Upper lobe of right lung (tissue), 1 donor: Measurements from ENCODE around the gene FBXW9. TPM values are rescaled to one million over a fixed set of nuclear protein-coding genes. Genes with fewer than 3 reads are reported as not detected.
A peak's percentile ranks its signal among the peaks of the same experiment; 100 is the strongest.

ENCODE experiments used
- ATAC-seq: fragments of 200-7000 bp; cut with Tn5 transposase; one replicate; pipeline ENCODE4 v1.9.1; 2020; ENCODE audit warnings: mild to moderate bottlenecking, moderate library complexity
- DNase-seq: peaks from one replicate; pipeline ENCODE4 v3.0.0-alpha.2; 2020
- H3K27ac ChIP-seq: fragments of 200-600 bp; one replicate; pipeline ENCODE4 v1.8.0; 2022
- H3K27me3 ChIP-seq: fragments of 200-600 bp; one replicate; pipeline ENCODE4 v1.8.0; 2022; ENCODE audit warnings: mild to moderate bottlenecking
- H3K36me3 ChIP-seq: fragments of 200-600 bp; one replicate; pipeline ENCODE4 v1.8.0; 2022
- H3K4me1 ChIP-seq: fragments of 200-600 bp; one replicate; pipeline ENCODE4 v1.8.0; 2022
- H3K4me3 ChIP-seq: fragments of 200-600 bp; one replicate; pipeline ENCODE4 v1.8.0; 2022; ENCODE audit warnings: mild to moderate bottlenecking
- H3K9me3 ChIP-seq: fragments of 200-600 bp; one replicate; pipeline ENCODE4 v1.8.0; 2022
- intact Hi-C: fragments of 100-400 bp; cut with DNase I; formaldehyde crosslinking; loops from one replicate; pipeline ENCODE4 v1.11.0; 2022
- total RNA-seq: library from RNA; stranded (reverse); fragmentation: NEBNext Ultra II Directional; extraction: Animal tissue kit (Norgen Biotek cat#: 25700); gene quantifications from one replicate; pipeline ENCODE4 v1.2.1, GENCODE V29; 2021
- TF ChIP-seq, protein P1 (sequence below): fragments of 200-600 bp; IDR thresholded peaks from one replicate; pipeline ENCODE4 v1.8.0; 2022; ENCODE audit warnings: antibody characterized with exemption
- donor health status: DM: no; HTN: yes; CAD: no; lungs with severe emphysema.

The FBXW9 gene
- total RNA-seq, 1 donor from 2014 or later: 4.3 TPM

DNA sequence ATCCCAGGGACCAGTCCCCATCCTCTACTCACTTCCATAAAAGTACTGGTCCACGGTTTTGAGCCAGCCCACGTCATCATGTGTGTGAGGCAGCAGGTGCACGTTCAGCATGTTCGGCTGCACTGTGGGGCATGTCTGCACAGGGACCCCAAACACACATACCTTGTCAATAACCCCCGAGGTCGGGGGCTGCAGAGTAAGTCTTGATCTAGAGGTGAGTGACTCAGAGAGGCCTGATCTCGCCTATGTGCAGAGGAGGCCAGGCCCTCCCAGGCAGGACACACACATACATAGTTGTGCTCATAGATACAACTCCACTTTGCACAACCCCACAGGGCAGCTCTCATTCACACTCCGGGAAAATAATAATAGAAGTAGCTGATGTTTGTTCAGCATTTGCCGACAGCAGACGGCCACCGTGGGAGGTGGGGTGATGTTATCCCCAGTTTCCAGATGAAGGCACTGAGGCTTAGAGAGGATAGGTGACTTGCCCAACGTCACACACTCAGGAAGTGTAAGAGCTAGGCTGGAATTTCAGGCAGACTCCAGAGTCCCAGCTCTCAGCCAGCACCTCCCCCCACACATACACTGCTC lies 30.7 kb downstream of the FBXW9 start:
- Histone ChIP-seq H3K4me3 (peak overlapping the region; percentile 65), H3K27ac (peak overlapping the region; percentile 70), H3K4me1 (peaks cover 33% of the 10 kb centered on the region), H3K27me3 (no peaks in the 10 kb centered on the region), H3K9me3 (no peaks in the 10 kb centered on the region), H3K36me3 (peaks cover 42% of the 10 kb centered on the region)
- DNase-seq (no peak), ATAC-seq (peak; percentile 2)
- intact Hi-C loops: no loop called here
- TF ChIP-seq, protein P1, sequence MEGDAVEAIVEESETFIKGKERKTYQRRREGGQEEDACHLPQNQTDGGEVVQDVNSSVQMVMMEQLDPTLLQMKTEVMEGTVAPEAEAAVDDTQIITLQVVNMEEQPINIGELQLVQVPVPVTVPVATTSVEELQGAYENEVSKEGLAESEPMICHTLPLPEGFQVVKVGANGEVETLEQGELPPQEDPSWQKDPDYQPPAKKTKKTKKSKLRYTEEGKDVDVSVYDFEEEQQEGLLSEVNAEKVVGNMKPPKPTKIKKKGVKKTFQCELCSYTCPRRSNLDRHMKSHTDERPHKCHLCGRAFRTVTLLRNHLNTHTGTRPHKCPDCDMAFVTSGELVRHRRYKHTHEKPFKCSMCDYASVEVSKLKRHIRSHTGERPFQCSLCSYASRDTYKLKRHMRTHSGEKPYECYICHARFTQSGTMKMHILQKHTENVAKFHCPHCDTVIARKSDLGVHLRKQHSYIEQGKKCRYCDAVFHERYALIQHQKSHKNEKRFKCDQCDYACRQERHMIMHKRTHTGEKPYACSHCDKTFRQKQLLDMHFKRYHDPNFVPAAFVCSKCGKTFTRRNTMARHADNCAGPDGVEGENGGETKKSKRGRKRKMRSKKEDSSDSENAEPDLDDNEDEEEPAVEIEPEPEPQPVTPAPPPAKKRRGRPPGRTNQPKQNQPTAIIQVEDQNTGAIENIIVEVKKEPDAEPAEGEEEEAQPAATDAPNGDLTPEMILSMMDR: no peak

GRCh38 chr19:12665281-12665573 lies 31.2 kb downstream of the FBXW9 start:
- DNase-seq: peak; percentile 79
- peak overlapping the region; percentile 65 for H3K4me3 ChIP-seq
- H3K27me3 ChIP-seq: no peaks in the 10 kb centered on the region
- H3K9me3 ChIP-seq: no peaks in the 10 kb centered on the region
- peak overlapping the region; percentile 70 for H3K27ac ChIP-seq
- intact Hi-C loops: no loop called here
- peaks cover 28% of the 10 kb centered on the region for H3K4me1 ChIP-seq
- peaks cover 47% of the 10 kb centered on the region for H3K36me3 ChIP-seq
- peak; percentile 69 for ATAC-seq
- TF ChIP-seq, protein P1: no peak

DNA sequence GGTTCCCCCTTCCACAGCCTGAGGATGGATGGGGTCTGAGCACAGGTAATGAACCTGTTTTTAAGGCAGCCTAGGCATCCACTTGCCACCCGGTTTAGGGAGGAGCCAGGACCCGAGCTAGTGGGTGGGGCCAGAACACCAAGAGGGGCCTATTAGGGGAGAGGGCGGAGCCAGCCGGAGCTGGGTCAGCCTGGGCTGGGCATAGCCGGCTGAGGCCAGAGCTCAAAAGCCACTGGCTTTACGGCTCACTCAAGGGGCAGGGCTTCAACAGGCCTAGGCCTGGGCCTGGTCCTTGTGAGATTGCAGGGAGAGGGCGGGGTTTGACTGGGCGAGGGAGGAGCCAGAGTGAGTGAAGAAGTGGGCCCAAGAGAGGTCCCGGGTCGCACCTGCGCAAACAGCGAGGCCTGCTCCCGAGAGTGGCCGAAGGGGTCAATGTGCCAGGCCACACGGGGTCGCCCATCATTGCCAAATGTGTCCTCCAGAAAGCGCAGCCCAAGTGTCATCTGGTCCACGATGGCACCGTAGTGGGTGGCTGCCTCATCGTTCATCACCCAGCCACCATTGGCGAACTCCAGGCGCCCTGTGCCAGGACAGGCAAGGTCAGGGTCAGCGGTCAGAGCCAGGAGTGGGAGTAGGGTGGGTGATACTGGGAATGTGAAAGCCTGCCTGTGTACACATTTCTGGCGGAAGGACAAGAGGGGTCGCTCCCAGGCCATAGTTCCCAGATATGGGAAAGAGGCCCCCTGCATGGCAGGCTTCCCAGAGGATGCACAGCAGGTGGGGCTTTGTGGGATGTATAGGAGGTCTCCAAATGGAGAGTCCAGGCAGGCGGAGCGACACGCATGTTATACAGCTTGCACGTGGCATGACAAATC lies 31.8 kb downstream of the FBXW9 start:
- Histone ChIP-seq H3K9me3 (no peaks in the 10 kb centered on the region), H3K27me3 (no peaks in the 10 kb centered on the region), H3K36me3 (peaks cover 53% of the 10 kb centered on the region), H3K27ac (peak overlapping the region; percentile 70), H3K4me1 (peaks cover 25% of the 10 kb centered on the region), H3K4me3 (no peak overlapping the region)
- intact Hi-C loops: no loop called here
- ATAC-seq (no peak), DNase-seq (no peak)
- TF ChIP-seq, protein P1: no peak

GRCh38 chr19:12660980-12661379 lies 35.5 kb downstream of the FBXW9 start:
- Histone ChIP-seq H3K27ac (no peak overlapping the region), H3K9me3 (no peaks in the 10 kb centered on the region), H3K27me3 (no peaks in the 10 kb centered on the region), H3K4me3 (no peak overlapping the region), H3K4me1 (peaks cover 6% of the 10 kb centered on the region), H3K36me3 (peaks cover 81% of the 10 kb centered on the region)
- TF ChIP-seq, protein P1: no peak
- DNase-seq (no peak), ATAC-seq (no peak)
- intact Hi-C loops: no loop called here

DNA sequence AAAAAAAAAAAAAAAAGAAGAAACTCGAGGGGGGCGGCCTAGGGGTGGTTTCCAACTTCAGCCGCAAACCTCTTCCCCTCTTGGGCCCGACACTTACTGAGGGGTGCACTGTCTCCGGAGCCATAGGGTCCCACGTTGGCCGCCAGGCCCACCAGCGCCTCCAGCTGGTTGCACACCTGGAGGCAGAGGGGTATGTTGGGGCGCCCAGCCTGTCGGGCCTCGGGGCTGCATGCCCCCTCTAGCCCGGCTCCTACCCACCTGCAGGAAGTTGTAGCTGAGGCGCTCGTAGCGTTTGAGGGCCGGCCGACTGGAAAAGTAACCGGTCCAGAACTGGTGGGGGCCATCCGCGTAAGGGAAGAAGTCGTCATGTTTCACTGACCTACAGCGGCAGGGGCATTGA lies 38.5 kb downstream of the FBXW9 start:
- Histone ChIP-seq H3K36me3 (peaks cover 85% of the 10 kb centered on the region), H3K27ac (no peak overlapping the region), H3K27me3 (no peaks in the 10 kb centered on the region), H3K9me3 (no peaks in the 10 kb centered on the region), H3K4me3 (no peak overlapping the region), H3K4me1 (no peaks in the 10 kb centered on the region)
- DNase-seq (no peak), ATAC-seq (no peak)
- intact Hi-C loops: no loop called here
- TF ChIP-seq, protein P1: no peak
